ENCODE data around the gene OR4X2. TPM values are rescaled to one million over a fixed set of nuclear protein-coding genes. Genes with fewer than 3 reads are reported as not detected.

OR4X2 gene
- total and polyA plus RNA-seq, 10 of the 15 experiments (the other 5 are each of a cell fraction or from before 2014, with no cell fraction given), result not detected

DNA sequence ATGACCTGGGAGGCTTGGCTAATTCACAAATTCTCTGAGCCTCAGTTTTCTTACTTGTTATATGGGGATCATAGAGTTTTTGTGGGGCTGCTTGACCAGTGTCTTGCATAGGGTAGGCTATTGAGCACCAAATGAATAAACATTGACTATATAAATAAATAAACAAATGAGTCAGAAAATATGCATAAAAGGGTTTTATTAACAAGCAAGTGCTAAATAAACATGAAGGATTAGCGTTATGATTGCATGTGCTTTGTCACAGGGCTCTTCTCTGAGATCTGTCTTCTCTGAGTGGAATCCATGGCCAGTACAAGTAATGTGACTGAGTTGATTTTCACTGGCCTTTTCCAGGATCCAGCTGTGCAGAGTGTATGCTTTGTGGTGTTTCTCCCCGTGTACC lies 28.4 kb upstream of the OR4X2 start, which contains the start of gene OR4B1:
Gene OR4B1, plus strand, starts transcription at position 301 of the 400 bp plus-strand sequence. Its CDS starts 0 bp downstream, at position 301.
- no TSS peak for BruUV-seq (replicated peaks)
- no peak within 1 kb of the TSS for H3K9ac ChIP-seq (ENCODE audit: control insufficient read depth, insufficient read depth, low read length)
- SMC1A ChIA-PET (ENCODE audit: uncharacterized antibody, unreplicated experiment), result no interaction called here
- CTCF ChIA-PET, result no interaction called here
- no peaks in the 10 kb centered on the region for H3K36me3 ChIP-seq (ENCODE audit: control insufficient read depth in 2 of 2, insufficient read depth in 2 of 2, low read length in 1 of 2)
- FAIRE-seq (no peak), ATAC-seq (no peak), DNase-seq (ENCODE audit: low read depth, low spot score) (no peak)
- TF ChIP-seq, protein P1, sequence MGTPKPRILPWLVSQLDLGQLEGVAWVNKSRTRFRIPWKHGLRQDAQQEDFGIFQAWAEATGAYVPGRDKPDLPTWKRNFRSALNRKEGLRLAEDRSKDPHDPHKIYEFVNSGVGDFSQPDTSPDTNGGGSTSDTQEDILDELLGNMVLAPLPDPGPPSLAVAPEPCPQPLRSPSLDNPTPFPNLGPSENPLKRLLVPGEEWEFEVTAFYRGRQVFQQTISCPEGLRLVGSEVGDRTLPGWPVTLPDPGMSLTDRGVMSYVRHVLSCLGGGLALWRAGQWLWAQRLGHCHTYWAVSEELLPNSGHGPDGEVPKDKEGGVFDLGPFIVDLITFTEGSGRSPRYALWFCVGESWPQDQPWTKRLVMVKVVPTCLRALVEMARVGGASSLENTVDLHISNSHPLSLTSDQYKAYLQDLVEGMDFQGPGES (IDR thresholded peaks at IDR 0.05), result no peak
- TF ChIP-seq STAT1 (conservative IDR thresholded peaks at IDR 0.05) (no peak), STAT3 (IDR thresholded peaks at IDR 0.05; ENCODE audit: low read depth, low read length) (no peak), PAX5 (IDR thresholded peaks at IDR 0.05; ENCODE audit: borderline replicate concordance, low read depth, low read length) (no peak), ZNF207 (IDR thresholded peaks at IDR 0.05; ENCODE audit: borderline replicate concordance) (no peak), ETV6 (conservative IDR thresholded peaks at IDR 0.05 in 1 of 2, IDR thresholded peaks at IDR 0.05 in 1 of 2; ENCODE audit: borderline replicate concordance in 1 of 2, low read depth in 1 of 2) (no peak), RAD21 (IDR thresholded peaks at IDR 0.05; ENCODE audit: insufficient read depth, low read depth, low read length) (no peak), GATAD2B (conservative IDR thresholded peaks at IDR 0.05; ENCODE audit: low read depth) (no peak), NFYB (IDR thresholded peaks at IDR 0.05; ENCODE audit: insufficient read depth, low read depth, low read length) (no peak)
- TF ChIP-seq, protein P2, sequence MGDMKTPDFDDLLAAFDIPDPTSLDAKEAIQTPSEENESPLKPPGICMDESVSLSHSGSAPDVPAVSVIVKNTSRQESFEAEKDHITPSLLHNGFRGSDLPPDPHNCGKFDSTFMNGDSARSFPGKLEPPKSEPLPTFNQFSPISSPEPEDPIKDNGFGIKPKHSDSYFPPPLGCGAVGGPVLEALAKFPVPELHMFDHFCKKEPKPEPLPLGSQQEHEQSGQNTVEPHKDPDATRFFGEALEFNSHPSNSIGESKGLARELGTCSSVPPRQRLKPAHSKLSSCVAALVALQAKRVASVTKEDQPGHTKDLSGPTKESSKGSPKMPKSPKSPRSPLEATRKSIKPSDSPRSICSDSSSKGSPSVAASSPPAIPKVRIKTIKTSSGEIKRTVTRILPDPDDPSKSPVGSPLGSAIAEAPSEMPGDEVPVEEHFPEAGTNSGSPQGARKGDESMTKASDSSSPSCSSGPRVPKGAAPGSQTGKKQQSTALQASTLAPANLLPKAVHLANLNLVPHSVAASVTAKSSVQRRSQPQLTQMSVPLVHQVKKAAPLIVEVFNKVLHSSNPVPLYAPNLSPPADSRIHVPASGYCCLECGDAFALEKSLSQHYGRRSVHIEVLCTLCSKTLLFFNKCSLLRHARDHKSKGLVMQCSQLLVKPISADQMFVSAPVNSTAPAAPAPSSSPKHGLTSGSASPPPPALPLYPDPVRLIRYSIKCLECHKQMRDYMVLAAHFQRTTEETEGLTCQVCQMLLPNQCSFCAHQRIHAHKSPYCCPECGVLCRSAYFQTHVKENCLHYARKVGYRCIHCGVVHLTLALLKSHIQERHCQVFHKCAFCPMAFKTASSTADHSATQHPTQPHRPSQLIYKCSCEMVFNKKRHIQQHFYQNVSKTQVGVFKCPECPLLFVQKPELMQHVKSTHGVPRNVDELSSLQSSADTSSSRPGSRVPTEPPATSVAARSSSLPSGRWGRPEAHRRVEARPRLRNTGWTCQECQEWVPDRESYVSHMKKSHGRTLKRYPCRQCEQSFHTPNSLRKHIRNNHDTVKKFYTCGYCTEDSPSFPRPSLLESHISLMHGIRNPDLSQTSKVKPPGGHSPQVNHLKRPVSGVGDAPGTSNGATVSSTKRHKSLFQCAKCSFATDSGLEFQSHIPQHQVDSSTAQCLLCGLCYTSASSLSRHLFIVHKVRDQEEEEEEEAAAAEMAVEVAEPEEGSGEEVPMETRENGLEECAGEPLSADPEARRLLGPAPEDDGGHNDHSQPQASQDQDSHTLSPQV (IDR thresholded peaks at IDR 0.05), result no peak
- TF ChIP-seq, protein P3, sequence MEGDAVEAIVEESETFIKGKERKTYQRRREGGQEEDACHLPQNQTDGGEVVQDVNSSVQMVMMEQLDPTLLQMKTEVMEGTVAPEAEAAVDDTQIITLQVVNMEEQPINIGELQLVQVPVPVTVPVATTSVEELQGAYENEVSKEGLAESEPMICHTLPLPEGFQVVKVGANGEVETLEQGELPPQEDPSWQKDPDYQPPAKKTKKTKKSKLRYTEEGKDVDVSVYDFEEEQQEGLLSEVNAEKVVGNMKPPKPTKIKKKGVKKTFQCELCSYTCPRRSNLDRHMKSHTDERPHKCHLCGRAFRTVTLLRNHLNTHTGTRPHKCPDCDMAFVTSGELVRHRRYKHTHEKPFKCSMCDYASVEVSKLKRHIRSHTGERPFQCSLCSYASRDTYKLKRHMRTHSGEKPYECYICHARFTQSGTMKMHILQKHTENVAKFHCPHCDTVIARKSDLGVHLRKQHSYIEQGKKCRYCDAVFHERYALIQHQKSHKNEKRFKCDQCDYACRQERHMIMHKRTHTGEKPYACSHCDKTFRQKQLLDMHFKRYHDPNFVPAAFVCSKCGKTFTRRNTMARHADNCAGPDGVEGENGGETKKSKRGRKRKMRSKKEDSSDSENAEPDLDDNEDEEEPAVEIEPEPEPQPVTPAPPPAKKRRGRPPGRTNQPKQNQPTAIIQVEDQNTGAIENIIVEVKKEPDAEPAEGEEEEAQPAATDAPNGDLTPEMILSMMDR (IDR thresholded peaks at IDR 0.05 in 2 of 3, conservative IDR thresholded peaks at IDR 0.05 in 1 of 3; ENCODE audit: control insufficient read depth in 2 of 3, extremely low read depth in 1 of 3, insufficient read depth in 1 of 3, low read depth in 3 of 3, low read length in 3 of 3), result no peak
- no peaks in the 10 kb centered on the region for H3K4me1 ChIP-seq (ENCODE audit: control insufficient read depth, insufficient read depth, low read length)
- no peak within 1 kb of the TSS for H3K27ac ChIP-seq (ENCODE audit: control insufficient read depth, insufficient read depth)
- no peaks in the 10 kb centered on the region for H3K9me3 ChIP-seq (replicated peaks; ENCODE audit: control insufficient read depth, insufficient read depth, low read length)
- in situ Hi-C loops (cut with MboI) (no loop called here), intact Hi-C loops (cut with micrococcal nuclease; ENCODE audit: unreplicated experiment) (no loop called here)
- H3K4me3 ChIP-seq, result no peak within 1 kb of the TSS
- H4K20me1 ChIP-seq (ENCODE audit: control insufficient read depth, insufficient read depth), result no peaks in the 10 kb centered on the region
- RAD21 ChIA-PET (ENCODE audit: unreplicated experiment), result no interaction called here
- 3% methylated on average over 2 of the region's 2 CpGs for WGBS (ENCODE audit: insufficient coverage, insufficient replicate concordance, low lambda C conversion rate, missing lambda C conversion rate)
- no peak within 1 kb of the TSS for H2AFZ ChIP-seq (ENCODE audit: control insufficient read depth, low read depth, low read length)
- H3K4me2 ChIP-seq (ENCODE audit: control insufficient read depth, insufficient read depth), result no peak within 1 kb of the TSS
- POLR2A ChIA-PET, result no interaction called here
- H3K27me3 ChIP-seq (replicated peaks in 1 of 2; ENCODE audit: control insufficient read depth in 2 of 2, insufficient read depth in 2 of 2, low read length in 1 of 2), result no peaks in the 10 kb centered on the region
- H3K79me2 ChIP-seq (ENCODE audit: control insufficient read depth, insufficient read depth, low read length), result no peaks in the 10 kb centered on the region
